IPS DF 4.7 (cell line): ENCODE measurements around the gene BMP8A.
"Not testable (repeated sequence)": the region's sequence is repeated elsewhere in the genome, so short reads cannot be mapped to it uniquely, and the experiment has no call there.

Experiments used
- DNase-seq: peaks from one replicate; pipeline ENCODE4 v3.0.0-alpha.2; 2013; ENCODE audit warnings: low spot score; ENCODE audit errors: extremely low read depth

Gene BMP8A

DNA sequence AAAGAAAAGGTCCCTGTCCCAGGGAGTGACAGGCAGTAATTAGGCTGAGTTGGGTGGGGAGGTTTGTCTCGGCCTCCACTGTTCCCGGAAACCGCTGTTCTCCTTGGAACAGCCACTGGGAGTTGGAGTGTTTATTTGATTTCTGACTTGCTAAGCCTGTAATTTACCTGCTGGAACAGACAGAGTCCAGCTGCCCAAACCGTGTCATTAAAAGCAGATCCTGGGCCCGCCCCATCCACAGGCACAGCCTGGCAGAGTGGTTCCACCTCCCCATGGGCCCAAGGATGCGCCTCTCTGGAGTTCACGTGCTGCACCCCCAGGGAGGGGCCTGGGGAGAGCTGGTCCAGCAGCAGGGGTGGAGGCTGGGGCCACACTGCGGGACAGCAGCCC, 35.7 kb downstream of the BMP8A start:
- not testable (repeated sequence) for DNase-seq

- no peak for DNase-seq
These were observed 36.6 kb downstream of the BMP8A start for GRCh38 chr1:39528082-39528481.

- DNase-seq: no peak
These were observed 38.6 kb downstream of the BMP8A start for GRCh38 chr1:39529901-39530535.

DNA sequence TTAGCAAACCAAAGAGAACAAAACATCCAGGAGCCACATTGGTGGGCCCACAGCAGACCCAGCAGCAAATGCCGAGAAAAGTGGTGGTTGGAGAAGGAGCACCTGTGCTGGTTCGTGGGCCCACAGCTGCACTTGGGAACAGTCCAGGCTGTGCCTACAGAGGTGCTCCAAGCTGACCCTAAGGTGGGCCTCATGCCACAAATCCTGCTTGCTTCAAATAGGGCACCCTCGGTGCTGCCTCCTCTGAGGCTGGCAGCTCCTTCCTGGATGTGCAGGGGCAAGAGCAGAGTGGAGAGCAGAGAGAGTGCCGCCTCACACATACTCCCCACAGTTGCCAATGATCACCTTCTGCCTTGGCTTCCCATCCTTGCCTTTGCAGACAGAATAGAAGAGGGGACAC, 40.1 kb downstream of the BMP8A start:
- no peak for DNase-seq

- DNase-seq: no peak
These were observed 42.0 kb downstream of the BMP8A start for GRCh38 chr1:39533442-39533841.

- no peak for DNase-seq
These were observed 47.3 kb downstream of the BMP8A start for GRCh38 chr1:39538531-39539251.

DNA sequence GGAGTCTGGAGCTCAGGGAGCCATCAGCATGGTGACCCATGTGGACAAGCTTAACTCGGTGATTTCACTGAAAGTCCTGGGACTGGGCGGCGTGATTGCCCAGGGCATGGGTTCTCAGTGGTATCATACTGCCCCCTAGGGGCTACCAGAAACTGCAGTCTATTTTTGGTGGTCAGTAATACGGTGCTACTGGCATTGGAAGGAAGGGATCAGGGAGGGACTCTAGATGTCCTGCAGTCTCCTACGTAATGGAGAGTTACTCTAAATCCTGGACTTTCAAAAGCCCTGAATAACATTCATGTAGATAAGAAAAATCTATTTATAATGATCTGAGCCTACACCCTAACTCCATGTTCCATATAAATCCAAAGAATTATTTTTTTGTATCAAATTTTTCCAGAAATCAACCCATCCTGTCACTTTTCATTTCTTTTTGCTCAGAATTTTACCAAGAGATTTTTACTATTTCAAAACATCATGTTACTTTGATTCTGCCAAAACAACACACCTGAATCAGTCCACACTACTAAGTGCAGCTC, 47.9 kb downstream of the BMP8A start:
- peak; percentile 60 for DNase-seq

- no peak for DNase-seq
These were observed 49.1 kb downstream of the BMP8A start for GRCh38 chr1:39540504-39541031.

DNA sequence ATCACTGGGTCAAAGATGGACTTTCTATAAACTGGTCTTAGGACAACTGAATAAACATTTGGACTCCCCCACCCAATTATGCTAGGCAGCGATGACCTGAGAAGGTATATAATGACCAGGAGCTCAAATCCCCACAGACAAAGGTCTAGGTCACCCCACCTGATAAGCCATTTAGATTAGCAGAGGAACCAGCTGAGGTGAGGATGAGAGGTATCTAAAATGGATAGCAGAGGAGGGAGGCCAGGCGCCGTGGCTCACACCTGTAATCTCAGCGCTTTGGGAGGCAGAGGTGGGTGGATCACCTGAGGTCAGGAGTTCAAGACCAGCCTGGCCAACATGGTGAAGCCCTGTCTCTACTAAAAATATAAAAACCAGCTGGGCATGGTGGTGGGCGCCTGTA, 51.5 kb downstream of the BMP8A start:
- no peak for DNase-seq

DNA sequence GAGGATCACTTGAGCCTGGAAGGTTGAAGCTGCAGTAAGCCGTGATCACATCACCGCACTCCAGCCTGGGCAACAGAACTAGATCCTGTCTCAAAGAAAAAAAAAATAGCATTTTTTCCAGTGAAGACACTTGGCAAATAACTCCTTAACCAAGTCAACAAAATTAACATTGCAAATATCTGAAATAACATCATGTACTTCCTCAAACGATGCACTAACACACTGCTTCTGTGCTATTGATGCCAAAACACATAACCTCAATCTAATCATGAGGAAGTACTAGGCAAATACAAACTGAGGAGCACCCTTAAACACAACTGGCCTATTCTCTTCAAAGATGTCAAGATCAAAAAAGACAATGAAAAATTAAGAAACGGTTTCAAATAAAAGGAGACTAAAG, 52.9 kb downstream of the BMP8A start:
- no peak for DNase-seq

DNA sequence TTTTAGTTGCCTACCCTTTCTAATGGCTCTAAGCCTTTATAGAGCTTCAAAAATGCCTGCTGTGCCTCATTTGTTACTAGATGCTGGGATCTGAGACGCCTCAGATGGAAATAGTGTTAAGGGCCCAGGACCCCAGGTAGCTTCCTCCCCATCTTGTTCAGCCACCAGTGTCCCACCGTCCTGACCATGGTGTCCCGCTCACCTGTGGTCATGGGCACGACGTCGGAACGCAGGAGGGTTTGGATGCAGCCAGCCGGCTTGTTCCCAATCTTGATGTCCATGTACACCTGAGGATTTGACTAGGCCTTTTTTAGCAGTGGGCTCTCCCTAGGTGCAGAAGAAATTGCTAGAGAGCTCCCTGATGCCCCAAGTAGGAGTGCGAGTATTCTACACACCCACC, 54.1 kb downstream of the BMP8A start:
- DNase-seq: no peak

GRCh38 chr1:39554277-39554676, 62.8 kb downstream of the BMP8A start:
- no peak for DNase-seq

GRCh38 chr1:39561279-39561678, 69.8 kb downstream of the BMP8A start:
- no peak for DNase-seq

DNA sequence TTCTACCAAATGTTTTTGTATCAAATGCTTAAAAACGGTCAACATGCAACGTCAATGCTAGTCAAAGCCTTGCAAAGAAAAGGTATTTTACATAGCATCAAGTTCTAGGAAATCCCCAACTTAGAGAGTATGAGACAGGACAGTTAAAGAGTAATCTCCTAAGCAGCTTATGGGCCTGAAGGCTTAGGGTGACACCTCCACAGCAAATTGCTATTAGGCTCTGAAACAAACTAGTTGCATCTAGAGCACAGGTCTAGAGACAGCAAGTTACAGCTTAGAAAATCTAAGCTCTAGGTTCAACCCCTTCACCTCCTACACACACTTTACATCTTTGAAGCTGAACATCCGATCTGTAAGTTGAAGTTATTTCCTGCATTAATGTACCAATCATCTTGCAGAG, 71.5 kb downstream of the BMP8A start:
- no peak for DNase-seq

DNA sequence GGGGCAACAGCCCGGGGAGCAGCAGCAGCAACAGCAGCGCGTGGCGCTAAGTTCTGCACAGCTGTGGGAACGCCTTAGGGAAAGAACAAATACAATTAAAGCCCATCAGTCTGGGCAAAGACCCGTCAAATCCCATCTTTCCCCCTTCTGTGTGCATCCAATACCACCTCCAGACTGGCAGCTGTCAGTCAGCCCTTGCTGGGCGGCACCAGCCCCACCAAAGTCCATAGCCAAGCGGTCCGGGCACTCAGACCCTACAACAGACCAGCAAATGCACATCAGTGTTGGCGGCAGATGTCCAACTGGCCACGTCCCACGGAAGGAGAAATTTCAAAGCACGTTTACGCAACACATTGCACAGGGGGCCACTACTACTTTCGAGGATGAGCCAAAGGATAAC, 72.2 kb downstream of the BMP8A start:
- no peak for DNase-seq

GRCh38 chr1:39564340-39564739, 72.9 kb downstream of the BMP8A start:
- DNase-seq: no peak

GRCh38 chr1:39564941-39565340, 73.5 kb downstream of the BMP8A start:
- DNase-seq: no peak

GRCh38 chr1:39566441-39567137, 75.2 kb downstream of the BMP8A start:
- DNase-seq: no peak

- no peak for DNase-seq
These were observed 75.9 kb downstream of the BMP8A start for GRCh38 chr1:39567302-39567701.

DNA sequence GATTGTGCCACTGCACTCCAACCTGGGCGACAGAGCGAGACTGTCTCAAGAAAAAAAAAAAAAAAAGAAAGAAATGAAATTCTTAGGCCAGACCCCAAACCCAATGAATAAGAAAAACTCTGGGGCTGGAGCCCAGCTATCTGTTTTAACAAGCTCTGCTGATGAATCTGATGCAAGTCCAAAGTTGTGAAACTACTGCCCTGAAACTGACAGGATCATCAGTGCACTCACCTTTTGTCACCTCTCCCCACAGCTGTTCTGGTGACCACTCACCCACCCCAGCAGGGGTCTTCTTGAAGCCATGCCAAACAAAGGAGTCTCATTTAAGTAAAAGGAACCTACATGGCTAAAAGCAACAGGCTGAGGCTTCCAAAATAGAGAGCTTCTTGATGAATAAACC, 76.8 kb downstream of the BMP8A start:
- DNase-seq: no peak

- DNase-seq: no peak
These were observed 77.6 kb downstream of the BMP8A start for GRCh38 chr1:39569034-39569433.

DNA sequence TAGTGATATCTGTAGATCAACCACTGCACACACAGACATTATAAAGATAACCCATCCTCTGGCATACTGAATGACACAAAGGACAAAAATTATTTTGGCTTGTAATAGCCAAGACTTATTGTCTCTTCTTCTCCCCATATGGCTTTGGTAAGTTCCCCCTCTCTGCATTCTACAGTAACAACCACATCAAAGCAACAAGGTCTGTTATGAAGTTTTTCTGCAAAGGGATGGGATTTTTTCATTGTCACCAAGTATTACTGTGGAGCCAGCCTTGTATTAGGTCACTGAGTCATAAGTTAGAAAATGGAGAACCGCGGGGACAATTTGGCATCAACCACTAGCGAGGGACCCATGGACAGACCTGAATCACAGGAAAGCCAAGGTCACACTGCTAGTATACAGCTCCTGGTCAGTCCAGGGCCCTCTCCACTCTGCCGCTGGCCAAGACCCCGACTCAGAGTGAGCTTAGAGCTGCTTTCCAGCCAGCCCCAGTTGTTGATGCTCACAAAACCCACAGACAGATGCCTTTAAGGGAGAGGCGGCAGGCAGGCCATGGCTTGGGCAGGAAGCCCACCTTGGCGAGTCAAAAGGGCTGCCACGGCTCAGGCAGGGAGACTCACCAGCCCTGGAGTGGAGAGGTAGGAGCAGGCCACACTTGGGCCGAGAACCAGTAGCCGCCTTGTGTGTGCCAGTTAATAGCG, 79.2 kb downstream of the BMP8A start:
- no peak for DNase-seq
